GM19463 (cell line): ENCODE results near the gene LRRC10.

ENCODE experiments used
- ATAC-seq: cut with Tn5 transposase; IDR thresholded peaks from one replicate; pipeline ENCODE4 v1.9.1; 2021; ENCODE audit warnings: mild to moderate bottlenecking, moderate library complexity; ENCODE audit not compliant: unreplicated experiment

The LRRC10 gene, protein sequence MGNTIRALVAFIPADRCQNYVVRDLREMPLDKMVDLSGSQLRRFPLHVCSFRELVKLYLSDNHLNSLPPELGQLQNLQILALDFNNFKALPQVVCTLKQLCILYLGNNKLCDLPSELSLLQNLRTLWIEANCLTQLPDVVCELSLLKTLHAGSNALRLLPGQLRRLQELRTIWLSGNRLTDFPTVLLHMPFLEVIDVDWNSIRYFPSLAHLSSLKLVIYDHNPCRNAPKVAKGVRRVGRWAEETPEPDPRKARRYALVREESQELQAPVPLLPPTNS

DNA sequence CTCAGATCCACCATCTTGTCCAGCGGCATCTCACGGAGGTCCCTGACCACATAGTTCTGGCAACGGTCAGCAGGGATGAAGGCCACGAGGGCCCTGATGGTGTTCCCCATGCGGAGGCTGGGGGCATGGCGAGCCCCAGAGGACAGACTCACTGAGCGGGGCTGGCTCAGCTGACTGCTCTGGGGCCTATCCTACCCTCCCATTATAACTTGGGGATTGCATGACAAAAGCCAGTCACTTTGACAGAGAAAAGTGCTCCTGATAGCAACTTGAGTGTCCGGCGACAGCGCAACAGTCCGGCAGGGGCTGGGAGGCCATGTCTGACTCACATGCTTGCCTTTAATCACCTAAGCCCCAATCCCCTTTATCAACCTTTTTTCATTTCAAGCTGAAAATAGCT, at the start of gene LRRC10:
TSS of gene LRRC10 (minus strand) at position 179 of the 400 bp plus-strand sequence. CDS start at position 110, 69 bp downstream.
- ATAC-seq, result no peak

DNA sequence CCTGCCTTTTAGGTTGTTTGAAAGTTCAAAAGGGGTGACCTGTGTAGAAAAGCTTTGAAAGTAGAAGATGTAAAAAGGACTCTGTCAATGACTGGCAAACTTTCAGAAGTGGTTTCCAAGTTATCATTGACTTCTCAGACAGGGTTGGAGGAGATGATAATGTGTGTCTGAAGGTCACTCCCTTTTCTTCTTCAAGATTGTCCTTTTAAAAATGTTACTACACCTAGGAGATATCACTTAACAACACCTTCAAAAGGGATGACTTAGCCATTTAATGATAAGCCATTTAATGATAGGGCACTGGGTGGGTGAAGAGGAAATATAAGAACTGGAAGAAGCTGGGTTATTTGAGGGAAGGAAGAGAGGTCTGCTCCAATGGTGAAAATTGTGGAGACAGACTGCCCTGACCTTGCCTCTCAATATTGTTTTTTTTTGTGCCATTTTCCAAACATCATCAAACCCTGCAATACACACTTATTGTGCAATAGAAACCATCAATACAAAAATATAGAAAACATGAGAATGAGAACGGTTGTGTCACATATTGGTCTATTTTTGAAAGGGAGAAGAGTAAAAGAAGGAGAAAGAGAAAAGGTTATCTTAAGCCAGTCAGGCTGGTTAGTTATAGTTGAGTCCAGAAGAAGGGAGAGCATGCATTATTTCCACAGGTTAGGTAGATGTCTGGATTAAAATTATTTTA, 49.6 kb upstream of the LRRC10 start:
- ATAC-seq, result no peak

DNA sequence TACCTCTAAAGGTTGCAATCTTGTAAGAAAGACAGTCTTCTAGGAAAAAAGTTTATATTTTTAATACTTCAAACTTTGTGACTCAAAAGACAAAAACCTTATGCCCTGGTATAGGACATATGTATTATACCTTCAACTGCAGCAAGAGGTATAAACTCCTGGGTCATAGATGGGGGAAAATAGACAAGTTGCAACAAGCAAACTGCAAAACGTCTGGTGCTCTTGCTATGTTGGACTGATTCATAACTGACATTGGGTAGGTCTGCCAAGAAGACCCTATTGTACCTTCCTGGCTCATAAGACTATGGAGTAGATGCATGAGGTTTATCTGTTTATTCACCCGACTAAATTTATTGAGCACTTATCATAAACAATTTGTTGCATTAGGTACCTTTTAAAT, 47.5 kb upstream of the LRRC10 start:
- ATAC-seq, result no peak

DNA sequence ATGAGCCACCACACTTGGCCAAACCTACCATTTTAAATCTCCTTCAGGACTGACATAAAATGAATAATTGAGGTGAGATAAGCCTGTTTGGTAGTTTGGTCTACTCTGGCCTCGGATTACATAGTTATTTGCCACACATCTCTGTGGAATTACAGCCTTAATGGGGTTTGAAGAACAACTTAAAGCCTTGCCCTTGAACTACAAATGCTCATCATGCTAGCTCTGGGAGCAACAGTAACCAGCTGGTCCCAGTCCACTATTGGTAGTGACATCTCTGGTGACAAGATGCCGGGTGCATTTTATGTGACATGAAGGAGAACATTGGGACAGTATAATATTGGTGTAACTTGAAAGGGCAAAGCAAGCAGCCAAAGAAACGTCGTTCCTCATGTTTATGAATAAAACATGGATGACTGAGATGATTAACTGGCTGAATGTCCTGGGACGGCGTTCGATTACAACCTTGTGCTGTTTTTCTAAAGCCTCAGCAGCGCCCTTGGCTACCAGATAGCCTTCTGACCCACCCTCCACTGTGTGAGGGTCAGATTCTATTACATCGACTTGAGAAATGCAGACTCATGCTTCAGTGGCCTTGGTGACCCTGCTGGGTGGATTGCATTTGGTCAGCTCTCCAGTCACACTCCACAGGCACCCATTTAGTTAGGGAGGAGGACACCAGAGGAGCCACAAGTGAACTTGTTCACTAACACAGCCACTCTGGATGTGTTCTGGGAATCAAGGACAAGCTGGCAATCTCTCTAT, 46.9 kb upstream of the LRRC10 start:
- no peak for ATAC-seq

DNA sequence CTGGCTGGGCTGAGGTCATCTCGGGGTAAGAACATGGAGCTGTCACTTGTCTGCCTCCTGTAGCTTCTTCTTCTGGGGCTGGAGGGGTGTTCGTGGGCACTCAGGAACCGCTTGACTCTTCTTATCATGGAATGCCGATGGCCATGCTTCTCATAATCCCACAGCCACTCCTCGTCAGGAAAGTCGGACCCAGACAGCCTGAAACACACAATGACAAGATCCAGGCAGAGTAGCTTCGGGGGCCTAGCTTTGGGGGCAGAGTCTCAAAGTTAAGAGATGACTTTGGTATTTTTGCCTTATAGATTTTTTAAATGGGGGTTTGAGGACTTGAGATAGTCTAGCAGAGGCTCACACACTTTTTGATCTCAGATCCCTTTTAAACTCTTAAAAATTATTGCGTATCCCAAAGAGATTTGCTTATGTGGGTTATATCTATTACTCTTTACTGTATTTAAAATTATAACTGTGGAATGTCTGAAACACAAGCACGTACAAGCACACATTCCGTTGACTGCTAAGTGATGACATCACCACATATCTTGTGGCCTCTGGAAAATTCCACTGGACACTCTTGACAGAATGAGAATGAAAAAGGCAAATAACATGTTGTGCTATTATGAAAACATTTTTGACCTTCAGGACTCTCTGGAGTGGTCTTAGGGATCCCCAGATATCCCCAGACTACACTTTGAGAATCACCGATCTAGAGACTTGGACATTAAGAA, 45.1 kb upstream of the LRRC10 start:
- no peak for ATAC-seq

DNA sequence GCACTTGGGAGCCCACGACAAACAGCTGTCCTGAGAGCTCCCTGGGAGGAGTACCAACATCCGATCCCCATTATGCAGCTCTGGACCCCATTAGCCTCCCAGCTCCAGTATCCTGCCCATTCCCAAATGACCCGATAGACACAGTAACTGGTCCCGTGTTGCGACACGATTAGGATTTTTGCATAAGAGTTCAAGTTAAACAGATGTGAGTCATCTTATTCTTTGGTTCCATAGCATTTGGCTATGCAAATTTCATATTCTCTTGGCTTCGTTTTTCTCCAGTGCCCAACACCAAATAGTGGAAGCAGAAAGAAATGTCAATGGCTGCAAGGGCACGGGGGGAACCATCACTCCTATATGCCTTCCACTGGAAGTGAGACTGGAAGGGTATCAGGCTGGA, 43.0 kb upstream of the LRRC10 start:
- ATAC-seq, result no peak

DNA sequence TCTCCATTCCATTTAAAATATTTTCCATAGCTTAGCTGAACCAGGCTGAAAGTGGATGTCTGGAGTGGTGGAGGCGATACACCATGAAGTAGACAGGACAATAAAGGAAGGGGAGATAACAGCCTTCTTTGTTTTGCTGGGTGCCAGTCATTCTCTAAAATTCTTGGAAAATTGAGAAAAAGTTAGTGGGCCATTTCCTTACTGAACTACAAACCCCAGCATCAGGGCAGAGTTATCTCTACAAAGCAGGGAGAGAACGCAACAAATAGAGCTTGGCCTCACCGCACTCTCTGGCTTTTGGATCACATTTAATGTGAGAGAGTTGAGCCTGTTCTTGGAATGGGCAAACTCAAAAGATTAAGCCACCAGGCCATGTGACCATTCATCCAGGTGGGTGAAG, 41.2 kb upstream of the LRRC10 start:
- ATAC-seq, result no peak

DNA sequence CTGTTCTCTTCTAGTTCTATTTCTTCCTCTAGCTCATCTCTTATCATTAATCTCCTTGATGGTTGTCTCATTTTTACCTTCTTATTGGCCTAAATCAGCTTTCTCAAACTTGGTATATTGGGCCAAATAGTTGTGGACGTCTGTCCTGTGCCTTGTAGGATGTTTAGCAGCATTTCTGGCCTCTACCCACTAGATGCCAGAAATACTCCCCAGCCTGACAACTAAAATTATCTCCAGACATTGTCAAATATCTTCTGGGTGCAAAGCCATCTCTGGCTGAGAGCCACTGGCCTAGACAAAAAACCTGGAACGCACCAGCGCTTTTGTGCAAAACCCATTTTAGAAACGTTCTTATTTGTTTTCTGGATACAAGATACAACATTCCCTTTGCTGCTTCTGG, 38.8 kb upstream of the LRRC10 start:
- ATAC-seq, result no peak

DNA sequence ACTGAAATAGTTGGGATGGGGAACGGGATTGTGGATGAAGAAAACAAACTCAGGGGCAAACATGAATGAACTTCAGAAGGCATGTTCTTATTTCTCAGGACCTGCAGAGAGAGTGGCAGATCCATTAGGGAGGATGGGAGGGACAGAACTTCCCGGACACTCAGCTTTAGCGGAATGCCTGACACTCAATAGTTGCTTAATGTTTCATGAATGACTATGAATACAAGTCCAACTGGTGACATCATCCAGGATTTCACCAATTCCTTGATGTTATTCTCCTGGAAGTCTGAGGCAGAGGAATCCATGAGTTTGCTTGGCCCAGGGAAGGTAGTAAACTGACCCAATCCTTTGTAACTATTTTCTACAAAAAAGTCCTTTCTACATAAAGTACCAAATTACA, 37.8 kb upstream of the LRRC10 start:
- no peak for ATAC-seq

DNA sequence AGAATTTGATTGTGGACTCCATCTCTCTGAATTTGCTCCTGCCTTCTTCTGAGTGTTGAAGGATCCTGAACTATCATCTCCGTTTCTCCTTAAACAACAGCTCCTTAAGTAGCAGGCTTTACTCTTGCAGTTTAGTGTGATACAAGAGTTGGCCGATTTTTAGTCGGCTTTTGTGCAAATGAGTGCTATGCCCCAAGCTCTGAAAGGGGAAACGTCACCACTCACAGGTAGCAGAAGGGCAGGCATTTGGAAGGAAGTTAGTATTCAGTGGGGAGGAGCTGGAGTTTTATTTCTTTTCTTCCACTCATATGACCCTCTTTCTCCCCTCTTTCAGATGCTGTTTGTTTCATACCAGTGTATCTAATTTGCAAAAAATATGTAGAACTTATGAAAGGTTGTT, 36.5 kb upstream of the LRRC10 start:
- ATAC-seq, result no peak

DNA sequence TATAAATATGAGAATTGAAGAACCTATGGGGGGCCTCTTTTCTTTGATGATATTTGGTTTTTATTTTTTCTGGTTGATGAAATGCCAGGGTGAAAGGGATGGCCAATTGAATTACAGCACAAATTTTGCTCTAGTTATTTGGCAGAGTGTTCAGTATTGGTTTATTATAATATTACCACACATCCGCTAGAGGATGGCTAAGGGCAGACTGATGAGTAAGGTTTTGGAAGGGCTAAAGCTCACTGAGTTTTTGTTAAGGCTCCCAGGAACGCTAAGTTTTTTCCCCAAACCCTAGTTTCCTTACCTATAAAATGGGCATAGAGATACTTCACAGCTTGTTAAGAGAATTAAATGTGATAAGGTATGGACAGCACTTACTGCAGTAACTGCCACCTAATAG, 34.3 kb upstream of the LRRC10 start:
- ATAC-seq, result no peak

DNA sequence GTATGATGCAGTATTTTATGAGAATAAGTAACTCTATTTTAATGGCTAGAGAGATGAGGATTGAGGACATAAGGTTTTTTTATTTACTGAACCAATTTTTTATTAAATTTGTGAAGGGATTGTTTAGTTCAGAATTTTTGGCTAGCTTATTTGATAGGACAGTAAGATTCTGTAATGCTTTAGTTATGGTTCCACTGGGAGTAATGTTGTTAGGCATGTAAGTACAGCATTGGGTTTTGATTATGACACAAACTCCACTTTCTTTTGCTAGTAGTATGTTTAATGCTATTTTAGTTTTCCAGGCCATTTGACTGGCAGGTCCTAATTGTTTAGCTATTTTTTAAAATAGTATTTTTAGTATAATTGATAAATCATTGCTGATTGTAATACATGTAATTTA, 33.8 kb upstream of the LRRC10 start:
- ATAC-seq, result no peak

DNA sequence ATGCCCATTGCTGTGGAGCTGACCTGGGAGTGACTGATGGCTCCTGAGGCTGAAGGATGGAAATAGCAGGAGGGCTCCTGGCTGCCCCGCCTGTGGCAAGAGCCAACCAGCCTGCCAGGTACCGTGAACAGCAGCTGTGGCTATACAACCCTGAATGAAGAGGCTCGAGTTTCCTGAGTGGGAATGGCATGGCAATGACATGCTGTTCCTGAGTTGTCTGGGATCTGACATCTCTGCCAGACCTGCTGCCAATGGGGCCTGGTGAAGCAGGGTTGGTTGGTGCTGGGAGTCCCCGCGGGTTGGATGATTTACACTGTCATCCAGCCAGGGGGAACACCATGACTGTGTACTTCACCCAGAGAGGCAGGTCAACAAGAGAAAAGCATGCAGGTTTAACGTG, 31.8 kb upstream of the LRRC10 start:
- no peak for ATAC-seq

DNA sequence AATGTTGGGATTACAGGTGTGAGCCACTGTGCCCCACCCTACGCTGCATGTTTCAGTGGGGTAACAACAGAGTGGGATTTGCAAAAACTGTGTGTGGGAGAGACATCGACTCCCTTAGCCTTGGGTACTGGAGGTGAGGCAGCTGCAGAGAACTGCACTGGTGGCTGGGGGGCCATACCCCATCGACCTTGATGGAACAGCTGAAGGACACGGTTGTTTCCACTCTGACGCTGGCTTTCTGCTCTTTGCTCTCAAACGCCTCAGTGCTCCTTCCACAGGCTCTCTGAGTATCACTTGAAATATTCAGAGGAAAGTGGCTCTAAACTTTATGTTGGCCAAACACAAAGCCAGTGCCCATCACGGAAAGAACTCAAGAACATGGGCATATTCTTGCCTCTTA, 30.8 kb upstream of the LRRC10 start:
- ATAC-seq, result no peak

DNA sequence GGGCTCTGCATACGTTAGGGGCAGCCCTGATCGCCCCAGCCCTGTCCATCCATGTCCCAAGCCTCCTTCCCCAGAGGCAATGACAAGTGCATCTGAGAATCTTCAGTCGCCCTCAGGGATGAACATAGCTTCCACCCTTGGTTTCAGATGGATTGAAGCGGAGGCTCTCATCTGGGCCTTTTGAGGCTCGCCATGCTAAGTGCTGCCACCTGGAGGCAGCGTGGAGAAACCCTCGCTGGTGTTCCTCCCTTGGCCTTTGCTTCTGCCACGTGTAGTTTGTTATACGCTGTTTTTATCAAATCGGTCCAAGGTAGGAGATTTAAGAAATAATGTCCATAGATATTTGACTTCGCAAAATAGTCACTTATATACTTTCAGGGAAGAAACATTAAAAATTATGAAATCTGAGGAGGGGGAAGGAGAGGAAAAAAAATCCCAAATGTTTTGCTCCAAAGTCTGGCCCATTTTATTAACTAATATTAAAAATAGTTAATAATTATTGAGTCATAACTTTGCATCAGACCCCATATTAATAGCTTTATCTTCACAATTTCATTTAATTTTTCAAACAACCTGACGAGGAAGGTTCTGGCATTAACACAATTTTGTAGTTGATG, 28.8 kb upstream of the LRRC10 start:
- peak; percentile 97 for ATAC-seq

DNA sequence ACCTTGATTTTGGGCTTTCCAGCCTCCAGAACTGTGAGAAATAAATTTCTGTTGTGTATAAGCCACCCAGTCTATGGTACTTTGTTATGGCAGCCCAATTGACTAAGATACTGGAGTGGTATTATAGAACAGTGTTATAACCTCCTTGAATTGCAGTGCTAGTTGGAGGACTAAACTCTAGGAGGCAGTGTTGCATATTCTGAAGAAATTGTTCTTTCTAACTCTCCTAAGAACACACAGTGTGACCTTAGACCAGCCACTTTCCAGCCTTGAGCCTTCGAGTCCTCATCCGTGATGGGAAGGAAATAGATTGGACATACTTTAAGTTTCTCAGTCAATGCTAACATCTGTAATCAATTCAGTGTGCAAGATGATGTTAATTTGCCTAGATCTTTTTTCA, 22.4 kb upstream of the LRRC10 start:
- ATAC-seq, result no peak

DNA sequence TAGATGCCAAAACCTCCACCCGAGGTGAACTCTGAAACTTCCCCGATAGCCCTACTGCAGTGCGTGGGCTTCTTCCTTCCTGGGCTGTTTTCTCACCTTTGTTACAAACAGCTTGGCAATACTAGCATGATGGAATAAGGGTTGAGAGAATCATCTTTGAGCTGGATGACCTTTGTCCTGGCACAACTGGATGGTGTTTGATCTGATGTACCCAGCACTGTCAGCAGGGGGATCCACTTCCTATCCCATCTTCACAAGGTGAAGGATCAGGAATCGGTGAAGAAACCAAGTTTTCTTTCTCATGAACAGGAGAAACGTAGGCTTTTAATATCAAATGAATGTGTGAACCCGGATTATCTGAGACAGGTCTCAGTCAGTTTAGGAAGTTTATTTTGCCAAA, 19.5 kb upstream of the LRRC10 start:
- ATAC-seq, result no peak

DNA sequence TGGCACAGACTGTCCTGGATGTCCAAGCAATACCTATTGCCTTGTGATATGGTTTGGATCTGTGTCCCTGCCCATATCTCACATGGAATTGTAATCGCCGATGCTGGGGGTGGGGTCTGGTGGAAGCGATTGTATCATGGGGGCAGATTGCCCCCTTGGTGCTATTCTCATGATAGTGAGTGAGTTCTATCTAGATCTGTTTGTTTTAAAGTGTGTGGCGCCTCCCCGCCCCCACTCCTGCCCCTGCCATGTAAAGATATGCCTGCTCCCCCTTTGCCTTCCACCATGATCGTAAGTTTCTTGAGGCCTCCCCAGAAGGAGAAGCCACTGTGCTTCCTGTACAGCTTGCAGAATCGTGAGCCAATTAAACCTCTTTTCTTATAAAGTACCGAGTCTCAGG, 16.8 kb upstream of the LRRC10 start:
- ATAC-seq, result no peak

DNA sequence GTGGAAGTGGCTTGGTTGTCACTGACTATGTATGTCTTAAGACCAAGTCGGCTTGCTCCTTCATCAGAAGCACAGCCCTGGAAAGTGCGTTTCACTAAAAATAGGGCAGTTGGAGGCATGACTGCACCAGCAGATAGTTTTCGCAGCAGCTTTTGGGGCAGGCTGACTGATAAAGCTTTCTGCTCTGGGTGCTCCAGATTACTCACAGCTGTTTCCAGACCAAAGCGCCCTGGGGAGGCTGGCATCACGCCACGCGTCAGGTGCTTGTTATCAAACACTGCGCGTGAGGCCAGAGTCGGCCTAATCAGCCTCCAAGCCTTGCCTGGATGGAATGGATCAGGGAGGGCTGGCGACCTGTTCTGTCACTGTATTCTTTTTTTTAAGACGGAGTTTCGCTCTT, 13.3 kb upstream of the LRRC10 start:
- ATAC-seq, result no peak

DNA sequence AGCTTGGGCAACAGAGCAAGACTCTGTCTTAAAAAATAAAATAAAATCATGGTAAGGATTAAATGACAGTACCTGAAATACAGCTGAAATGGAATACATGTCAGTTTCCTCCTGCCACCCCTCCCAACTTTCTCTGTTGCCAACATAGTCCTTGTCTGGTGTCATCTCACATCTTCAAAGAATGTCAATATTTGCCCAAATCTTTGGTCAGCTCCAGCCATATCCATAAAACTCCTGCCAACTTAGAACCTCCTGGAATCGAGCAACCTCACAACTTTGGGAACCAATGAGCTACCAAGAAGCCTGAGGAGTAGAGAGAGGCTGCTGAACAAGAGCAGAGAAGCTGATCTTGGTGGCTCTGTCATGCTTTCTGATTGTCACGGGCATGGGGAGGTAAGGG, 10.8 kb upstream of the LRRC10 start:
- no peak for ATAC-seq

DNA sequence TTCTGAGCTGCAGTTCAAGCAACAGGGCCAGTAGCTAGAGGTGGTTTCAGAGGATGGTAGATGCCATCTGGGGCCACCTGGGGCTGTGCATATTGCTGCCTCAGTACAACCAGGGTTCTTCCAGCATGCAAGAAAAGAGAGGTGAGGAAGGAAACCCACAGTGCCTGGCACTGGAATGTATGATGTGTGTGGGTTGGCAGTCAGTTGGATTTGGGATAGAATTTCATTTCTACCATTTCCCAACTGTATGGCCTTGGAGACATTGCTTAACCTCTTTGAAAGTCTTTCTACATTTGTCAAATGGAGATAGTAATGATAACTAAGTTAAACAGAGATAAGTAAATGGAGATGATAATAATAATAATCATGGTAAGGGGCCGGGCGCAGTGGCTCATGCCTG, 10.2 kb upstream of the LRRC10 start:
- no peak for ATAC-seq
